KMS-11 (cell line): ENCODE data around the gene SRGN.
A peak's percentile ranks its signal among the peaks of the same experiment; 100 is the strongest.

Experiments used
- H2AFZ ChIP-seq: fragments of 200-600 bp; sonication (generic); 2 replicates; pipeline ENCODE4 v1.6.1; 2016; ENCODE audit warnings: antibody characterized with exemption, mixed run types, low read depth
- H3K27ac ChIP-seq: fragments of 200-600 bp; sonication (generic); 2 replicates; pipeline ENCODE4 v1.6.1; 2016; ENCODE audit warnings: mild to moderate bottlenecking, mixed run types
- H3K27me3 ChIP-seq: fragments of 200-600 bp; sonication (generic); 2 replicates; pipeline ENCODE4 v1.6.1; 2017; ENCODE audit warnings: mild to moderate bottlenecking, low read depth, mixed run types, moderate library complexity; ENCODE audit not compliant: insufficient read depth
- H3K36me3 ChIP-seq: fragments of 200-600 bp; sonication (generic); 2 replicates; pipeline ENCODE4 v1.6.1; 2017; ENCODE audit warnings: mild to moderate bottlenecking, mixed run types; ENCODE audit not compliant: insufficient read depth
- H3K4me1 ChIP-seq: fragments of 200-600 bp; sonication (generic); 2 replicates; pipeline ENCODE4 v1.6.1; 2016; ENCODE audit warnings: mild to moderate bottlenecking, low read depth, mixed run types; ENCODE audit not compliant: poor library complexity, severe bottlenecking
- H3K4me2 ChIP-seq: fragments of 200-600 bp; sonication (generic); 2 replicates; pipeline ENCODE4 v1.7.0; 2016; ENCODE audit warnings: mild to moderate bottlenecking, mixed run types
- H3K4me3 ChIP-seq: fragments of 200-600 bp; sonication (generic); IDR thresholded peaks from 2 replicates; pipeline ENCODE4 v1.6.1; 2017; ENCODE audit warnings: low read depth, low read length, mixed read lengths; ENCODE audit not compliant: insufficient read depth
- H3K79me2 ChIP-seq: fragments of 200-600 bp; sonication (generic); 2 replicates; pipeline ENCODE4 v1.6.1; 2016; ENCODE audit warnings: low read depth, mixed run types; ENCODE audit not compliant: insufficient read depth
- H3K9ac ChIP-seq: fragments of 200-600 bp; sonication (generic); 2 replicates; pipeline ENCODE4 v1.6.1; 2016; ENCODE audit warnings: mild to moderate bottlenecking, mixed run types
- H4K20me1 ChIP-seq: fragments of 200-600 bp; sonication (generic); 2 replicates; pipeline ENCODE4 v1.6.1; 2016; ENCODE audit warnings: mild to moderate bottlenecking, mixed run types; ENCODE audit not compliant: insufficient read depth
- CTCF ChIP-seq: fragments of 200-600 bp; sonication (generic); conservative IDR thresholded peaks from 2 replicates; pipeline ENCODE4 v1.6.1; 2017; ENCODE audit warnings: low read depth, mild to moderate bottlenecking, antibody characterized with exemption, low read length, moderate library complexity, mixed read lengths

The SRGN gene

DNA sequence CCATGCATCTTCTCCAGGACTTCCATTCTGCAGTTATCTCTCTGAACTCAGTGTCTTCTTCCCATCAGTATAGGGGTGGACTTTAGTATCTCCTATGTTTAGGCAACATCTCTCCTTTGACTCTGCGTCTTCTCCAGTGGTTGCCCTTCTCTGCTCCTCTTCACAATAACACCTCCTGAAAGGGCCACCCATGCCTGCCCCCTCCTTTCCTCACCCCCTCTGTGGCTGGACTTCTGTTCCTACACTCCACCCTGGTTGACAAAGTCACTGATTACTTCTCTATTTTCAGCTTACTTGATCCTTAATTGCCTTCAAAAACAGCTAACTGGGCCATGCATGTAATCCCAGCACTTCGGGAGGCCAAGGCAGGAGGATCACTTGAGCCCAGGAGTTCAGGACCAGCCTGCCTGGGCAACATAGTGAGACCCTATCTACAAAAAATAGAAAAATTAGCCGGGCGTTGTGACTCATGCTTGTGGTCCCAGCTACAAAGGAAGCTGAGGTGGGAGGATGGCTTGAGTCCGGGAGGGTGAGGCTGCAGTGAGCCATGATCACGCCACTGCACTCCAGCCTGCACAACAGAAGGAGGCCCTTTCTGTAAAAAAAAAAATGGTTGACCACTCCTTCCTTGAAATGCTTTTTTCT is 13.7 kb downstream of the SRGN start:
- Histone ChIP-seq H2AFZ (no peak overlapping the region), H3K79me2 (peaks cover 64% of the 10 kb centered on the region), H3K4me2 (no peak overlapping the region)

DNA sequence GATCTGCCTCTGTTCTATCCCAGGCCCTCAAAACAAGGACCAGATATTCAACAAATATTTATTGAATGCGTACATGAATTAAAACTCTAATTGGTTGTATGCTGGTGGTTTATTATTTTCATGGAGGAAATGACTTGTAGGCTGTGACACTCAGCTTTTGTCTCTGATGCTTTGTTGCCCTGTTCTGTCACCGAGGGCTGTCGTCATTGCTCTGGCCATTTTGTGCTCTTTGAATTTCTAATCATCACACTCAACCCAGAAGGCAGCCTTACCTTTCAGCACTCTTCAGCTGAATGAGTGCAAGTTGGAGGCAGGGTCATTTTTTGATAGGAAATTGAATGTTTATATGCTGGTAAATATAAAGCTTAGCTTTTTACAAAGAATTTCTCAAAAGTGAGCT is 14.5 kb downstream of the SRGN start:
- H4K20me1 ChIP-seq = no peaks in the 10 kb centered on the region
- no peak overlapping the region for H3K9ac ChIP-seq
- H3K4me2 ChIP-seq = no peak overlapping the region

More for the DNA sequence above, 13.7 kb downstream of the SRGN start:
- TF ChIP-seq CTCF = no peak
- no peaks in the 10 kb centered on the region for H3K27me3 ChIP-seq
- H4K20me1 ChIP-seq = peaks cover 3% of the 10 kb centered on the region; the same call in 1 of the 2 replicates
- peaks cover 10% of the 10 kb centered on the region; the same call in 1 of the 2 replicates for H3K36me3 ChIP-seq
- no peak overlapping the region for H3K4me3 ChIP-seq
- H3K27ac ChIP-seq = no peak overlapping the region
- peaks cover 29% of the 10 kb centered on the region for H3K4me1 ChIP-seq
- no peak overlapping the region for H3K9ac ChIP-seq

GRCh38 chr10:69103784-69104183 is 15.9 kb downstream of the SRGN start:
- Histone ChIP-seq H3K4me2 (no peak overlapping the region), H3K27me3 (no peaks in the 10 kb centered on the region), H3K4me1 (peaks cover 34% of the 10 kb centered on the region), H3K79me2 (peaks cover 44% of the 10 kb centered on the region), H3K9ac (no peak overlapping the region), H4K20me1 (no peaks in the 10 kb centered on the region), H3K27ac (no peak overlapping the region), H2AFZ (no peak overlapping the region), H3K36me3 (peaks cover 7% of the 10 kb centered on the region; the same call in 1 of the 2 replicates), H3K4me3 (no peak overlapping the region)
- TF ChIP-seq CTCF = no peak

More for the DNA sequence above, 14.5 kb downstream of the SRGN start:
- Histone ChIP-seq H3K4me1 (peaks cover 34% of the 10 kb centered on the region), H2AFZ (no peak overlapping the region), H3K4me3 (no peak overlapping the region), H3K27ac (no peak overlapping the region), H3K79me2 (peaks cover 57% of the 10 kb centered on the region), H3K27me3 (no peaks in the 10 kb centered on the region), H3K36me3 (peaks cover 10% of the 10 kb centered on the region; the same call in 1 of the 2 replicates)
- TF ChIP-seq CTCF = no peak

DNA sequence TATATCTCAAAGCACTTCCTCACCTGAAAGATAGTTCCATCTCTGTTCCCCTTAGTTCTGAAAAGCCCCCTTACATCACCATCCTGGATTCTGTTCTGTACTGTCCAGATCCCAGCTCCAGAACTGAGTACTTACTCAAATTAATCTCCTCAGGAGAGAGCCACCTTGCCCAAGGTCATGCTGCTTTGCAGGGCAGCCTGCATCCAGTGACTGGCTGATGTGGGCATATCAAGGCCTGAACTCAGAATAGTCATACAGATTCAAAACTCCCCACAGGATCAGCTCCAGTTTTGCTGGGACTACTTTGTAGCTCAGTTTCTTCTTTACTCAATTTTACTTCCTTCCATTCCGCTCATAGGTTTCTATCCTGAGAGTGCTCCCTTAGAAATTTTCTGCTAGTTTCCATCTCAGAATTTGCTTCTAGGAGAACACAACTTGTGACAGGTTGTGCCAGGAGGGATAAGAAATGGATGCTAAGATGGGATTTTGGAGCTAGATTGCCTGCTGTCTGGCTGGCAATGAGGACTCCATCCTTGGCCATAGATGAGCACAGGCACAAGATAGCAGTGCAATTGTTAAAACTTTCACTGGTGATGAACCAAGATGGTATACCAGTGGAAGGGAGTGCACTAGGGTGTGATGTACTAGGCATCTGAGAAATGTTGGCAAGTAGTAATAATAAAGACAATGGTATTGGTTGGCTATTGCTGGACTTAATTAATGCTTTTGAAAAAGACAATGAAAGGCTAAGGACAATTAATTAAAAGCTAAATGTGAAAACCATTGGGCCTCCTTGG is 17.3 kb downstream of the SRGN start:
- no peak for TF ChIP-seq CTCF
- H3K79me2 ChIP-seq = peaks cover 30% of the 10 kb centered on the region
- H3K4me3 ChIP-seq = no peak overlapping the region
- no peaks in the 10 kb centered on the region for H4K20me1 ChIP-seq
- peaks cover 7% of the 10 kb centered on the region; the same call in 1 of the 2 replicates for H3K36me3 ChIP-seq
- no peak overlapping the region for H2AFZ ChIP-seq
- H3K4me2 ChIP-seq = peak overlapping the region; percentile 2; the same call in 1 of the 2 replicates
- H3K4me1 ChIP-seq = peaks cover 32% of the 10 kb centered on the region
- H3K9ac ChIP-seq = no peak overlapping the region
- no peaks in the 10 kb centered on the region for H3K27me3 ChIP-seq
- H3K27ac ChIP-seq = peak overlapping the region; percentile 58; the same call in 1 of the 2 replicates
